GM23338 (cell line): ENCODE data around the gene FTHL17. TPM values are rescaled to one million over a fixed set of nuclear protein-coding genes. Genes with fewer than 3 reads are reported as not detected.

ENCODE experiments used
- ATAC-seq: fragments of 200-7000 bp; cut with Tn5 transposase; 3 replicates; pipeline ENCODE4 v1.9.1; 2020
- DNase-seq: peaks from one replicate; pipeline ENCODE4 v3.0.0-alpha.2; 2015; ENCODE audit warnings: low spot score
- H2AFZ ChIP-seq: fragments of 200-600 bp; sonication (generic); 2 replicates; pipeline ENCODE4 v1.8.0; 2016; ENCODE audit warnings: antibody characterized with exemption, mild to moderate bottlenecking, moderate library complexity
- H3F3A ChIP-seq: fragments of 200-600 bp; sonication (generic); replicated peaks from 2 replicates; pipeline ENCODE4 v1.8.0; 2017; ENCODE audit warnings: antibody characterized with exemption, mixed run types, low read depth
- H3K27ac ChIP-seq: fragments of 200-600 bp; sonication (generic); 2 replicates; pipeline ENCODE4 v1.6.1; 2016; ENCODE audit warnings: low read depth
- H3K27me3 ChIP-seq: fragments of 200-600 bp; sonication (generic); 2 replicates; pipeline ENCODE4 v1.8.0; 2016; ENCODE audit warnings: mild to moderate bottlenecking, mixed run types, moderate library complexity; ENCODE audit not compliant: insufficient read depth
- H3K36me3 ChIP-seq: fragments of 200-600 bp; sonication (generic); 2 replicates; pipeline ENCODE4 v1.8.0; 2016; ENCODE audit warnings: mild to moderate bottlenecking; ENCODE audit not compliant: insufficient read depth
- H3K4me1 ChIP-seq: fragments of 200-600 bp; sonication (generic); 2 replicates; pipeline ENCODE4 v1.8.0; 2016; ENCODE audit warnings: mild to moderate bottlenecking, moderate library complexity; ENCODE audit not compliant: insufficient read depth
- H3K4me2 ChIP-seq: fragments of 200-600 bp; sonication (generic); 2 replicates; pipeline ENCODE4 v1.7.1; 2017; ENCODE audit warnings: mixed run types
- H3K4me3 ChIP-seq: fragments of 200-600 bp; sonication (generic); 2 replicates; pipeline ENCODE4 v1.6.1; 2016; ENCODE audit warnings: mixed run types
- H3K79me2 ChIP-seq: fragments of 200-600 bp; sonication (generic); replicated peaks from 2 replicates; pipeline ENCODE4 v1.8.0; 2017; ENCODE audit warnings: mild to moderate bottlenecking; ENCODE audit not compliant: insufficient read depth
- H3K9me2 ChIP-seq: fragments of 200-600 bp; sonication (generic); 2 replicates; pipeline ENCODE4 v1.8.0; 2017; ENCODE audit not compliant: insufficient read depth
- H4K20me1 ChIP-seq: fragments of 200-600 bp; sonication (generic); replicated peaks from 2 replicates; pipeline ENCODE4 v1.8.0; 2017; ENCODE audit warnings: mild to moderate bottlenecking; ENCODE audit not compliant: insufficient read depth
- H3K27ac Mint-ChIP-seq: 2 replicates; pipeline ENCODE4 v1.8.0; 2020; ENCODE audit warnings: inconsistent platforms, mild to moderate bottlenecking, moderate library complexity, mixed read lengths
- H3K27me3 Mint-ChIP-seq: 3 replicates; pipeline ENCODE4 v1.8.0; 2022; ENCODE audit warnings: low read depth, mild to moderate bottlenecking, moderate library complexity, mixed read lengths, inconsistent platforms; ENCODE audit not compliant: insufficient read depth, poor library complexity
- H3K36me3 Mint-ChIP-seq: 3 replicates; pipeline ENCODE4 v1.8.0; 2021; ENCODE audit warnings: low read depth, mild to moderate bottlenecking, inconsistent platforms, moderate library complexity, mixed read lengths
- H3K4me1 Mint-ChIP-seq: 3 replicates; pipeline ENCODE4 v1.8.0; 2020; ENCODE audit warnings: mild to moderate bottlenecking, inconsistent platforms, mixed read lengths
- H3K4me3 Mint-ChIP-seq: 3 replicates; pipeline ENCODE4 v1.8.0; 2021; ENCODE audit warnings: moderate library complexity, mild to moderate bottlenecking, inconsistent platforms, mixed read lengths
- H3K9me3 Mint-ChIP-seq: 3 replicates; pipeline ENCODE4 v1.8.0; 2020; ENCODE audit warnings: moderate library complexity, mild to moderate bottlenecking, inconsistent platforms, mixed read lengths
- CREB1 ChIP-seq: fragments of 250-450 bp; sonication (Bioruptor Pico); IDR thresholded peaks from 2 replicates; pipeline ENCODE4 v1.5.0; 2020; ENCODE audit warnings: low read depth, mild to moderate bottlenecking, moderate library complexity
- CTCF ChIP-seq, 2 experiments: fragments of 200-600 bp in 1 of 2; sonication (generic) in 1 of 2; conservative IDR thresholded peaks; 2 replicates each; pipeline versions ENCODE4 v1.5.1 to v1.6.1; 2016 to 2017; ENCODE audit warnings: antibody characterized with exemption in 2 of 2, low read depth in 2 of 2, mild to moderate bottlenecking in 2 of 2, moderate library complexity in 1 of 2
- ETS1 ChIP-seq: IDR thresholded peaks from 2 replicates; pipeline ENCODE4 v1.6.1; 2016; ENCODE audit warnings: antibody characterized with exemption
- EZH2 ChIP-seq: fragments of 200-600 bp; sonication (generic); IDR thresholded peaks from one replicate; pipeline ENCODE4 v1.8.0; 2017; ENCODE audit warnings: antibody characterized with exemption, mild to moderate bottlenecking, low read depth; ENCODE audit not compliant: unreplicated experiment
- EZH2phosphoT487 ChIP-seq: fragments of 200-600 bp; sonication (generic); IDR thresholded peaks from one replicate; pipeline ENCODE4 v1.8.1; 2018; ENCODE audit warnings: antibody characterized with exemption; ENCODE audit not compliant: unreplicated experiment
- JUNB ChIP-seq: IDR thresholded peaks from one replicate; pipeline ENCODE4 v1.6.1; 2016; ENCODE audit warnings: antibody characterized with exemption; ENCODE audit not compliant: unreplicated experiment
- POLR2AphosphoS5 ChIP-seq: IDR thresholded peaks from 2 replicates; pipeline ENCODE4 v1.6.1; 2016; ENCODE audit warnings: antibody characterized with exemption, low read depth
- REST ChIP-seq: IDR thresholded peaks from one replicate; pipeline ENCODE4 v1.6.1; 2018; ENCODE audit warnings: antibody characterized with exemption; ENCODE audit not compliant: unreplicated experiment
- STAT1 ChIP-seq: IDR thresholded peaks from one replicate; pipeline ENCODE4 v1.6.1; 2016; ENCODE audit warnings: antibody characterized with exemption; ENCODE audit not compliant: unreplicated experiment
- ZNF114 ChIP-seq: fragments of 250-450 bp; sonication (Bioruptor Pico); IDR thresholded peaks from 2 replicates; pipeline ENCODE4 v1.5.0; 2020; ENCODE audit warnings: mild to moderate bottlenecking, moderate library complexity
- ZNF331 ChIP-seq: fragments of 250-450 bp; sonication (Bioruptor Pico); IDR thresholded peaks from 2 replicates; pipeline ENCODE4 v1.5.0; 2020; ENCODE audit warnings: low read depth, mild to moderate bottlenecking, moderate library complexity
- ZNF462 ChIP-seq: fragments of 250-450 bp; sonication (Bioruptor Pico); IDR thresholded peaks from 2 replicates; pipeline ENCODE4 v1.5.0; 2020; ENCODE audit warnings: mild to moderate bottlenecking, moderate library complexity
- polyA plus RNA-seq: library from polyadenylated mRNA; unstranded; fragments of >200 nt; fragmentation: Nextera tagmentation; extraction: Ambion mirVana; gene quantifications from 2 replicates; pipeline ENCODE4 v1.2.1, GENCODE V29; 2016
- total RNA-seq: library from RNA; depleted of rRNA; stranded (reverse); fragments of >200 nt; shearing (Covaris generic); gene quantifications from 2 replicates; pipeline ENCODE4 v1.2.3, GENCODE V29; 2014

The FTHL17 gene
- total and polyA plus RNA-seq, 2 experiments from 2014 or later: not detected

- H3K27me3 Mint-ChIP-seq: no peaks in the 10 kb centered on the region
- H3K27ac ChIP-seq: no peak overlapping the region
- H3K4me2 ChIP-seq: no peak overlapping the region
- H3K4me3 ChIP-seq: no peak overlapping the region
- H3F3A ChIP-seq: no peaks in the 10 kb centered on the region
- no peaks in the 10 kb centered on the region for H3K4me1 ChIP-seq
- no peak overlapping the region for H3K27ac Mint-ChIP-seq
- no peaks in the 10 kb centered on the region for H3K27me3 ChIP-seq
- H3K36me3 ChIP-seq: no peaks in the 10 kb centered on the region
- no peak overlapping the region for H3K4me3 Mint-ChIP-seq
- no peaks in the 10 kb centered on the region for H3K36me3 Mint-ChIP-seq
- H3K9me3 Mint-ChIP-seq: no peaks in the 10 kb centered on the region
- H2AFZ ChIP-seq: no peak overlapping the region
- no peaks in the 10 kb centered on the region for H3K9me2 ChIP-seq
- TF ChIP-seq JUNB: no peak
- no peak for TF ChIP-seq REST
- TF ChIP-seq ZNF331 (CRISPR knock-in tag): no peak
- no peak for TF ChIP-seq EZH2phosphoT487
- no peak for TF ChIP-seq EZH2
- TF ChIP-seq ETS1: no peak
- TF ChIP-seq STAT1: no peak
- no peak for TF ChIP-seq ZNF462 (CRISPR knock-in tag)
- TF ChIP-seq POLR2AphosphoS5: no peak
- TF ChIP-seq ZNF114 (CRISPR knock-in tag): no peak
- no peak for TF ChIP-seq CTCF (conservative IDR thresholded peaks at IDR 0.05; ENCODE audit: low read depth in 2 of 2)
- no peak for TF ChIP-seq CREB1
- DNase-seq: no peak
- no peak for ATAC-seq
- no peaks in the 10 kb centered on the region for H3K79me2 ChIP-seq
- H3K4me1 Mint-ChIP-seq: no peaks in the 10 kb centered on the region
- H4K20me1 ChIP-seq: no peaks in the 10 kb centered on the region
These were observed 11.8 kb downstream of the FTHL17 start for GRCh38 chrX:31060016-31060415.
